HG03575 (cell line): ENCODE results near the gene ELFN2.

ENCODE experiments used
- ATAC-seq: cut with Tn5 transposase; IDR thresholded peaks from one replicate; pipeline ENCODE4 v1.9.1; 2021; ENCODE audit not compliant: unreplicated experiment, insufficient number of reproducible peaks, low FRiP score; ENCODE audit errors: extremely low read depth

ELFN2 gene

GRCh38 chr22:37371491-37371890, 55.8 kb downstream of the ELFN2 start:
- ATAC-seq: no peak

DNA sequence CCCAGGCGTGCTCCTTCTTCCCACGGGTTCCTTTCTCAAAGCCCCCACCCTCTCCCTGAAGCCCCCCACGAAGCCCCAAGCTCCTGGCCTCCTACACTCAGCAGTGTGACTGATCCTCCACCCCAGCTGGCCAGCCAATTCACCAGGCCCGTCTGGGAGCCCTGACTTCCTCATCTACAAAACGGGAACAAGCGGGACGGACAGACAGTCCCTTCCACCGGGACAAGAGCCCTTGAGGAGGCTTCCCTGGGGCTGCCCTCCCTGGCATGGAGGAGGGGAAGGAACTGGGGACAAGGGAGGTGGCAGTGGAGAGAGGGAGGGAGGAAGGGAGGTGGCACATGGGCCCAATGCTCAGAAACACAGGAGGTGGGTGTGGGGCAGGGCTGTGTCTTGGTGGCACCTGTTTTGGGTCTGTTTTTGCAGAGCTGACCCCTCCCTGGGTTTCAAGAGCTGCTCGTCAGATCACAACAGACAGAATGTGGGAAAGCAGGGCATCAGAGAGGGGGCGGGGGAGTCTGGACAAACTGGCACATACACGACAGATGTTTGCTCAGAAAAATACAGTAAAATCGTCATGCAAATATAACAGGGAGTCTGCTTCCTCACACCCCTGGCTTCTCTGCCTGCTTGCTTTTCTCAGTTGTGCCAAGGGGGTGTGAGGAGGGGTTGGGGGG, 56.8 kb downstream of the ELFN2 start:
- no peak for ATAC-seq

DNA sequence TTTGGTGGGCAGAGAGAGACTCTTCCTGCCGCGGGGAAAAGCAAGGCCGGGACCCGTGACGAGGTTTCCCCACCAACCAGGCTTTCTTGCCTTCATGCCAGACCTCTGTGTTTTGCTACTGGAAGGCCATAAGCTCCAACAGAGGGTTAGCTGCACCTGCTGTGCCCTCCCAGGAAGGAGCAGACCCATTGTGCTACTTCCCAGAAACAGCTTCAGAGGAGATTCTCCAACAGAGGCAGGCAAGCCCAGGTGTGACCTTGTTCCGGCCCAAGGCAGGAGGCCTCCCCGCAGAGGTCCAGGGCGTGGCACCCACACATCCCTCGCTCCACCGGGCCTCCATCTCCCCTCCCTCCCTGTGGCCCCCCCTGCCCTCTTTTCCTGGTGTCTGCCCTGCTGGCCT, 57.8 kb downstream of the ELFN2 start:
- no peak for ATAC-seq

- ATAC-seq: no peak
Measured at GRCh38 chr22:37368058-37368457, 59.2 kb downstream of the ELFN2 start.

DNA sequence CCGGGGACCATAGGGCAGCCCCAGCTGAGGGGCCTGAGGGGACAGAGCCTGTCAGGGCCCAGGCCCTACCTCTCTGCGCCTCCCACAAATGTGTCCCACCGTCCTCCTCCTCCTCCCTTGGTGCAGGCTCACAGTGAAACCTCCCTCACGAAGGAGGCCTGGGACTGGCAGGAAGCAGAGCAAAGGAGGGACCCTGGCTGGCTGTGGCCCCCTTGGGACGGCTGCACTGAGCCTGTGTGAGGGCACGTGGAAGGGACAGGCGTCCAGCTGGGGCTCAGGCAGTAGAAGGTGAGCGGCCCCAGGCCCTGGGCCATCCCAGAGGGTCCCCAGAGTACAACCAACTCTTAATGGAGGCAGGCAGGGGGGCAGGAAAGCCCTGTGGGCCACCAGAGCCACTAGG, 60.7 kb downstream of the ELFN2 start:
- no peak for ATAC-seq

- ATAC-seq: no peak
Measured at GRCh38 chr22:37365950-37366349, 61.3 kb downstream of the ELFN2 start.

- no peak for ATAC-seq
Measured at GRCh38 chr22:37363261-37363992, 63.9 kb downstream of the ELFN2 start.

DNA sequence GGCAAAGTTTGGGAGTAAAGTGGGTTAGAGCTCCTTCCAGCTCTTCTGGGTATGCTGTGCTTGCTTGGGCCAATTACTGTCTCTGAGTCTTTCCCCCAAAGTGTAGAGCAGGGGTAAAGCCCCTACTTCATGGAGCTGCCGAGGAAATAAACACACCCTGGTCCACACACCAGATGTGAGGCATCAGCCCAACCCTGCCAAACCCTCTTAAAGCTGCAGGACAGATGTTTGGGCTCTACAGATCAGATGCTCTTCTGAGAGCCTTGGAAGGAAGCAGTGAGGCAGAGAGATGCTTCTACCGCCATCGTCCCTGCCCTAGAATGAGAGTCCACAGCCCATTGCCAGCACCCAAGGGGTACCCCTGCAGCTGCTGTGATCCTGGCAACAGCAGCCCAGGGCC, 64.7 kb downstream of the ELFN2 start:
- no peak for ATAC-seq

DNA sequence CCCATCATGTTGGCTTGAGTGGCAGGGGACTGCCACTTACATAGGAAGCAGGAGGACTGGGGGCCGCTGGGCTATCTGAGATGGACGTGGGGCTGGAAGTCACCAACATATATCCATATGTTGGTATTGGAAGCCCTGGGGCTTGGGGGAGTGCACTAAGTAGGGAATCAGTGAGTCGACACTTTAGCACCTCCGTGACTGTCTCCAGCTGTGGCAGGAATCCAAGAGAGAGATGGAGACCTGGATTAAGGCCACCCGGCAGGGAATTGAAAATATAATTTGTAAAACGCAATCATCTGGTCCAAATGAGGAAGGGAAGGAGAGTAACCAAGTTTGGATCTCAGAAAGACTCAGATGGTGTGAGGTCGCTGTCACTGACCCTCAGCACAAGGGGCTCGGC, 68.4 kb downstream of the ELFN2 start:
- ATAC-seq: no peak

DNA sequence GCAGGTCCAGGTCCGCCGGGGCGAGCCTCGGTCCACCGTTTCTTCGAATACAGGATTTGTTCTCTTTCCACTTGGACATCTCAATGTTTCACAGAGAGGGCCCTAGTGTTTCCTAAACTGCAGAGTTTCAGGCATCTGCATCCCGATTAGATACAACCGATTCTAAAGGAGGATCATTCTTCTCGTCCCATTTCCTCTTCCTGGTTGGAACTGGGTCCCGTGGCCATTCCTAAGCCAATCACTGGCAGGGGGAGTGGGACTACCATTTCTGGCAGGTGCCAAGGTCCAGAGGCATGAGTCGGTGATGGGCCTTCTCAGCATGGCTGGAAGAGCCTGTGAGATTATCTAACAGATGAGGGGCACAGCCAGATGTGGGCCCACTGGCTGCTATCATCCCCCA, 68.9 kb downstream of the ELFN2 start:
- no peak for ATAC-seq

DNA sequence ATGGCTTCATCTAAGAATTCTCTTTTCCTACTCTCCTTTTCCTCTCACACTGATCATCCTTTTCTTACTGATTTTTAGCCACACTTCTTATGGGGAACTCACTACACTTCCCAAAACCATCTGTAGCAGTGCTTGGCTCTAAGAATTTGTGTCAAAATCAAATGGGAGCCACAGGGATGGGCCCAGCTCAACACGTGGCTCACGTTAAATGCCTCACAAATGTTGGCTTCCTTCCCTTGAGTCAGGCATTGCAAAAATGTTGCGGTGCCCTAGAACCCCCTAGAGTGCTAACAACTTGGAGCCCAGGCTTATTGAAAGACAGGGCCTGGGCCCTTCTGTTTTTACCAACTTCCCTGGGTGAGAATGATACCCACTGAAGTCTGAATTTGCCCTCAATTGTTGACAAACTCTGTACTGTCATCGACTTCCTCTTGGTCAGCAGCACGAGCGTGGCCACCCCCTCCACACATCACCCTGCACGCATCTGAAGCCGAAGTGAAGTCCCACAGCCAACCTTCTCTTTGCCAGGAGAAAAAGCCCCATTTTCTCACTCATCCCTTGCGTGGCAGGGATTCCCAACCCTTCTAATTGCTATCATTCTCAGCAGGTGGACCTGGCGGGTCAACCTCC, 69.7 kb downstream of the ELFN2 start:
- no peak for ATAC-seq

DNA sequence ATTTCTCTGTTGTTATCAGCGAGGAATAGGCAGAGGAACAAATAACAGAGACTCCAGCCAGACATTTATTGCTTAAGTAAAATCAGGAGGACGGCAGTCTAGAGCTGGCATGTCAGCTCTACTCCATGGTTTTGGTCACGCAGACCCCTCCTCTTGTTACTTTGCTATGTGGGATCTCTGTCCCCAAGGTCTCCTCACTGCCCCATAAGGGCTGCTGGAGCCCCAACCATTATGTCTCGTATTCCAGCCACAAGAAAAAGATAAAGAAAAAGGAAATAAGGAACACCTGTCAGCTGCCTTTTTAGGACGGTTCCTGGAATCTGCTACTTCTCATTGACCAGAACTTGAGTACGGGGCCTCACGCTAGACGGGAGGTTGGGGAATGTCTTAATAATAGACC, 70.4 kb downstream of the ELFN2 start:
- ATAC-seq: no peak

- ATAC-seq: no peak
Measured at GRCh38 chr22:37355174-37355573, 72.1 kb downstream of the ELFN2 start.

- ATAC-seq: no peak
Measured at GRCh38 chr22:37354670-37355069, 72.6 kb downstream of the ELFN2 start.

GRCh38 chr22:37354261-37354660, 73.0 kb downstream of the ELFN2 start:
- ATAC-seq: no peak

- ATAC-seq: no peak
Measured at GRCh38 chr22:37353839-37354238, 73.4 kb downstream of the ELFN2 start.

- no peak for ATAC-seq
Measured at GRCh38 chr22:37352481-37352880, 74.8 kb downstream of the ELFN2 start.

- no peak for ATAC-seq
Measured at GRCh38 chr22:37351232-37351631, 76.0 kb downstream of the ELFN2 start.

DNA sequence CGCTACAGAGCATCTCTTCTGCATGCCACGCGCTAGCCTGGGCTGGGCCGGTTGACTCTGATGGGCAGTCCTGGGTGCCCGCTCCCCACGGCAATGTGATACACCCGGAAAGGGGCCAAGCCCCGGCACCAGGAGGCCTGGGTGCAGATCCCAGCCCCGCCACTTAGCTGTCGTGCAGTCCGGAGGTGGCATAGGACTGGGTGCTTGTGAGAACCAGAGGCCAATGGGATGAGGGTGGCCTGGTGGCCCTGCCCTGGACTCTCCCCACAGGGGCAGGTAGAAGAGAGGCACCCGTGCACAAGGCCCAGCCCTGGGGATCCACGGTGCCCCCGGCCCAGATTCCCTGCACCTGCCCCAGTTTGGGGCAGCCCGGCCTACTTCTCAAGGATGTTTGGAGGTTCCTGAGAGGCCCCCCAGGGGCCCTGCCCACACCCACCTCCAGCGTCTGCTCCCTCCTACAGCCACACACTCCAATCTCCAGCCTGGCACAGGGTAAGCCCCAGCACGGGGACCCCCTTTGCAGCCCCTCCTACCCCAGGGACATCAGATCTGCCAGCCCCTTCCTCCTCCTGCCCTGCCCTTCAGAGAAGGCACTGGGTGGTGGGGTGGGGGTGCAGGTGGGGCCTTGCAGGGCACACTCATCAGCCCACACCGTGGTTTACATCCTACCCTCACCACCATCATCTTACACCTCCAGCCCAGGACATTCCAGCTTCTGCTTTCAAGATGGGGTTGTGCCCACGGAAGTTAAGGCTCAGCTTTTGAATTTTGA, 78.0 kb downstream of the ELFN2 start:
- no peak for ATAC-seq

DNA sequence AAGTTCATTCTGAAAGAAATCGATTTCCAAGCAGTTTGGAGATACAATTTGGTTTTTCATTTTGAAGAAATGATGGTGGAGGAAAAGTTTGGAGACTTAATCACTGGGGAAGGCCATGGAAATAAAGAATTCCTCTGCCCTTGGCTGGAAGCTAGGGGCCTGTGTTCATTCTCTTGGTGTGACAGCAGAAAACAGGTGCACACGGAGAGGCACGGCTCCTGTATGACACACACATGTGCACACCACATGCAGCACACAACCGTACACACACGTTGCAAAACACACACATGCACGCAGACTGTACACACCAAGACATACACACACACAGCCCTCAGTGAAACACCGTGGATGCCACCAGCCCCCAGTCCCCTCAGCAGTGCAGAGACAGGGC, 80.8 kb downstream of the ELFN2 start:
- ATAC-seq: no peak
